ENCODE results near the gene DST. TPM values are rescaled to one million over a fixed set of nuclear protein-coding genes. Genes with fewer than 3 reads are reported as not detected.

The DST gene
- total and polyA plus RNA-seq, 2 of the 4 experiments (the other 2 are of a cell fraction), result 97.7 to 452 TPM

DNA sequence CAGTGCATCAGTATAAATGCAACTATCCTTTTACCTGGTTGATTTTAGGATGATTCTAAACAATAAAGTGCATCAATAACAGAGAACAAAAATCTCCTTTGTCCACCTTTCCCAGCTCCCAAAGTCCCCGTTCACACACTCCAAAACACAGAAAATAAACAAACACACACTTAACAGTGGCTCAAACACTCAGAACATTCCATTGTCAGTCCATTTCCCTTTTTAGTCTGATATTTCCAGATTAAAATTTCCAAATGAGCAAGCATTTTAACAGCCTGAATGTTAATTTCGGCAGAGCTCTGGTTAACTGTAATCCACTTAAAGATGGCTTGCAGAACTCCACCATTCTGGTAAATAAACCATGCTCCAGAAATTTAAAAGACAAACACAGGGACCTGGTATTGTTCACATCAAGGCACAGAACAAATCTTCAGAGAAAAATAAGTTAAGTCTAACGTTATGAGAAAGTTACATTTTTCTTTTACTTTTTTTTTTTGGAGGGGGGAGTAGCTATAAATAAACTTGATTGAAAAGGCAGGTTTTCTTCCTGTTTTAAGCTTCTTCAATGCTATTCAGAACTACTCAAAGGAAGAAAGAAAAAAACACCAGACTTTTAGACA is 100.8 kb downstream of the DST start:
- ATAC-seq (ENCODE audit: low read depth), result no peak
- in situ Hi-C loops (cut with MboI; ENCODE audit: low sequenced_read_pairs) (no loop called here), intact Hi-C loops (cut with micrococcal nuclease) (loop anchor here (1.0 to 5.0 kb wide), 2 partner anchors 17 to 185 kb away; no protein-coding TSS in a partner anchor)

More for the DNA sequence above, 100.8 kb downstream of the DST start:
- Histone ChIP-seq H3K27me3 (ENCODE audit: control insufficient read depth, insufficient read depth, low read length) (no peaks in the 10 kb centered on the region), H2AK9ac (replicated peaks; ENCODE audit: low read depth, low read length, poor library complexity) (no peak overlapping the region), H3K4me2 (ENCODE audit: low read depth, low read length) (peak overlapping the region; percentile 100), H2BK120ac (ENCODE audit: low read depth, low read length) (peak overlapping the region; percentile 4; the same call in 1 of the 2 replicates), H3K4me3 (ENCODE audit: insufficient read depth, low read depth, low read length) (peak overlapping the region; percentile 79), H2BK5ac (ENCODE audit: low read depth, low read length, poor library complexity, severe bottlenecking) (peak overlapping the region; percentile 82), H4K5ac (ENCODE audit: low read depth, low read length) (peak overlapping the region; percentile 59; the same call in 1 of the 2 replicates), H2AK5ac (ENCODE audit: low read depth, low read length) (no peak overlapping the region), H4K91ac (ENCODE audit: insufficient read depth, low read depth, low read length) (peak overlapping the region; percentile 14; the same call in 1 of the 2 replicates), H3K4me1 (ENCODE audit: control insufficient read depth, insufficient read depth, low read length) (peaks cover 3% of the 10 kb centered on the region), H3K9me3 (ENCODE audit: control insufficient read depth, insufficient read depth, low read length) (no peaks in the 10 kb centered on the region), H2BK20ac (ENCODE audit: low read depth, low read length) (no peak overlapping the region), H3K23ac (ENCODE audit: low read depth, low read length) (peak overlapping the region; percentile 75), H3K14ac (replicated peaks; ENCODE audit: low read depth, low read length) (peak overlapping the region; percentile 67; the same call in 1 of the 2 replicates), H3K18ac (ENCODE audit: low read depth, low read length) (peak overlapping the region; percentile 84), H3K79me1 (ENCODE audit: low read depth in 1 of 2, low read length in 2 of 2) (peaks cover 22 to 52% of the 10 kb centered on the region in 2 experiments), H3K27ac (ENCODE audit: insufficient read depth, low read length) (peak overlapping the region; percentile 97; the same call in 1 of the 2 replicates), H3K9me1 (ENCODE audit: insufficient read depth, low read length) (peaks cover 4% of the 10 kb centered on the region), H3K9ac (ENCODE audit: low read depth, low read length) (peak overlapping the region; percentile 97), H4K8ac (ENCODE audit: low read depth in 2 of 2, low read length in 2 of 2) (peak overlapping the region; percentile 11 to 74; a peak in 1 of 4 replicates), H2BK15ac (ENCODE audit: low read depth, low read length) (0 out of 3 replicates have a peak overlapping the region, but pooled peaks have one; percentile 6), H2AFZ (replicated peaks; ENCODE audit: low read length, poor library complexity) (no peak overlapping the region), H3K36me3 (ENCODE audit: control insufficient read depth, insufficient read depth, low read length) (peaks cover 2% of the 10 kb centered on the region; the same call in 1 of the 2 replicates), H3K4ac (ENCODE audit: low read depth, low read length) (peak overlapping the region; percentile 62; the same call in 1 of the 2 replicates), H4K20me1 (ENCODE audit: insufficient read depth, low read length) (peaks cover 8% of the 10 kb centered on the region; the same call in 1 of the 2 replicates), H3K56ac (ENCODE audit: extremely low read depth, insufficient read depth, low read length) (peak overlapping the region; percentile 92; the same call in 1 of the 2 replicates)
- TF ChIP-seq MXI1 (IDR thresholded peaks at IDR 0.05; ENCODE audit: borderline replicate concordance, low read depth, low read length) (no peak), RCOR1 (IDR thresholded peaks at IDR 0.05; ENCODE audit: insufficient replicate concordance, low read length) (no peak), RAD21 (IDR thresholded peaks at IDR 0.05; ENCODE audit: low read length) (no peak), RFX5 (IDR thresholded peaks at IDR 0.05; ENCODE audit: low read depth, low read length) (no peak), POLR2A (IDR thresholded peaks at IDR 0.05; ENCODE audit: low read depth, low read length) (no peak), BHLHE40 (IDR thresholded peaks at IDR 0.05; ENCODE audit: low read depth, low read length) (no peak), NFE2L2 (IDR thresholded peaks at IDR 0.05; ENCODE audit: low read depth, low read length) (no peak), CHD1 (IDR thresholded peaks at IDR 0.05; ENCODE audit: low read depth, low read length) (no peak), FOS (IDR thresholded peaks at IDR 0.05; ENCODE audit: low read depth, low read length) (no peak), CEBPB (IDR thresholded peaks at IDR 0.05; ENCODE audit: low read depth, low read length) (no peak), MAFK (IDR thresholded peaks at IDR 0.05; ENCODE audit: low read depth, low read length) (no peak)
- TF ChIP-seq, protein P1, sequence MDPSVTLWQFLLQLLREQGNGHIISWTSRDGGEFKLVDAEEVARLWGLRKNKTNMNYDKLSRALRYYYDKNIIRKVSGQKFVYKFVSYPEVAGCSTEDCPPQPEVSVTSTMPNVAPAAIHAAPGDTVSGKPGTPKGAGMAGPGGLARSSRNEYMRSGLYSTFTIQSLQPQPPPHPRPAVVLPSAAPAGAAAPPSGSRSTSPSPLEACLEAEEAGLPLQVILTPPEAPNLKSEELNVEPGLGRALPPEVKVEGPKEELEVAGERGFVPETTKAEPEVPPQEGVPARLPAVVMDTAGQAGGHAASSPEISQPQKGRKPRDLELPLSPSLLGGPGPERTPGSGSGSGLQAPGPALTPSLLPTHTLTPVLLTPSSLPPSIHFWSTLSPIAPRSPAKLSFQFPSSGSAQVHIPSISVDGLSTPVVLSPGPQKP (IDR thresholded peaks at IDR 0.05; ENCODE audit: borderline replicate concordance, low read depth, low read length), result no peak
- TF ChIP-seq, protein P2, sequence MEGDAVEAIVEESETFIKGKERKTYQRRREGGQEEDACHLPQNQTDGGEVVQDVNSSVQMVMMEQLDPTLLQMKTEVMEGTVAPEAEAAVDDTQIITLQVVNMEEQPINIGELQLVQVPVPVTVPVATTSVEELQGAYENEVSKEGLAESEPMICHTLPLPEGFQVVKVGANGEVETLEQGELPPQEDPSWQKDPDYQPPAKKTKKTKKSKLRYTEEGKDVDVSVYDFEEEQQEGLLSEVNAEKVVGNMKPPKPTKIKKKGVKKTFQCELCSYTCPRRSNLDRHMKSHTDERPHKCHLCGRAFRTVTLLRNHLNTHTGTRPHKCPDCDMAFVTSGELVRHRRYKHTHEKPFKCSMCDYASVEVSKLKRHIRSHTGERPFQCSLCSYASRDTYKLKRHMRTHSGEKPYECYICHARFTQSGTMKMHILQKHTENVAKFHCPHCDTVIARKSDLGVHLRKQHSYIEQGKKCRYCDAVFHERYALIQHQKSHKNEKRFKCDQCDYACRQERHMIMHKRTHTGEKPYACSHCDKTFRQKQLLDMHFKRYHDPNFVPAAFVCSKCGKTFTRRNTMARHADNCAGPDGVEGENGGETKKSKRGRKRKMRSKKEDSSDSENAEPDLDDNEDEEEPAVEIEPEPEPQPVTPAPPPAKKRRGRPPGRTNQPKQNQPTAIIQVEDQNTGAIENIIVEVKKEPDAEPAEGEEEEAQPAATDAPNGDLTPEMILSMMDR (conservative IDR thresholded peaks at IDR 0.05; ENCODE audit: low read depth, low read length), result no peak
- TF ChIP-seq, protein P3, sequence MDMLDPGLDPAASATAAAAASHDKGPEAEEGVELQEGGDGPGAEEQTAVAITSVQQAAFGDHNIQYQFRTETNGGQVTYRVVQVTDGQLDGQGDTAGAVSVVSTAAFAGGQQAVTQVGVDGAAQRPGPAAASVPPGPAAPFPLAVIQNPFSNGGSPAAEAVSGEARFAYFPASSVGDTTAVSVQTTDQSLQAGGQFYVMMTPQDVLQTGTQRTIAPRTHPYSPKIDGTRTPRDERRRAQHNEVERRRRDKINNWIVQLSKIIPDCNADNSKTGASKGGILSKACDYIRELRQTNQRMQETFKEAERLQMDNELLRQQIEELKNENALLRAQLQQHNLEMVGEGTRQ (IDR thresholded peaks at IDR 0.05; ENCODE audit: low read depth, low read length), result no peak
- dilution Hi-C loops (cut with HindIII; ENCODE audit: low sequenced_read_pairs, unreplicated experiment), result no loop called here
- POLR2A ChIA-PET (ENCODE audit: unreplicated experiment), result interaction anchor here (0.6 kb wide), 1 partner anchor 20 kb away, joined by 5 read pairs; no protein-coding TSS in a partner anchor
- CTCF ChIA-PET, result interaction anchor here (0.9 to 1.5 kb wide), 4 partner anchors 9 to 53 kb away, joined by 3 to 6 read pairs (median 4); no protein-coding TSS in a partner anchor
- no peak for DNase-seq
- WGBS, 2 experiments (ENCODE audit: extremely low coverage in 2 of 2, insufficient read length in 1 of 2), result 0% methylated on average over 1 of the region's 3 CpGs; no CpG with 5 or more reads in 1 of the 2 experiments
- BruUV-seq (replicated peaks), result TSS peak; percentile 46
